Inflammatory macrophage treated with lipopolysaccharide for 4 hours (primary cell): ENCODE data around the gene VSNL1.
"Not testable (repeated sequence)": the region's sequence is repeated elsewhere in the genome, so short reads cannot be mapped to it uniquely, and the experiment has no call there.

Experiments used
- DNase-seq: peaks from one replicate; pipeline ENCODE4 v3.0.0-alpha.2; 2020

Gene VSNL1

DNA sequence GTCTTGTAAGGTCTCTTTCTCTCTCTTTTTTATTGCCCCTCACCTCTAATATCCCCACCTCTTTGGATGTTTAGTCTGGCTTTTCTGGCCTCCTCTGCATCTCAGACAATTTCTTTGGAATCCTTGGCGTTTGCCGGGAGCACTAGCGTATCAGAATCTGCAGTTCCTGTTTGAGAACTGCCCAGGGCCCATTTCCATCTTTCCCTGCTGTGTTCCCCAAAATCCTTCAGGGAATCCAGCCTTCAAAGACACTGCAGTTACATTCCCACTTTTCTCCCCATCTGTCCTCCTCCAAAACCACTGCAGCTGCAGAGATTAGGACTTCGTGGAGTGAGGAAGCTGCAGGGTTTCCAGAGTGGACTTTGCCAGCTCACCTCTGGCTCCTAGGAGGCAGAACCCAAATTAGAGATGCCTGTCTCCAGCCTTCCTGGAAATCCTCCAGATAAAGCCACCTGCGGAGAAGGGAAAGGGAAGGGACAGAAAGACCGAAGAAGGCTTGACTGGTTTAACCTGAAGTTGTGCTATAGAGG lies 2.7 kb downstream of the VSNL1 start:
- DNase-seq, result no peak

DNA sequence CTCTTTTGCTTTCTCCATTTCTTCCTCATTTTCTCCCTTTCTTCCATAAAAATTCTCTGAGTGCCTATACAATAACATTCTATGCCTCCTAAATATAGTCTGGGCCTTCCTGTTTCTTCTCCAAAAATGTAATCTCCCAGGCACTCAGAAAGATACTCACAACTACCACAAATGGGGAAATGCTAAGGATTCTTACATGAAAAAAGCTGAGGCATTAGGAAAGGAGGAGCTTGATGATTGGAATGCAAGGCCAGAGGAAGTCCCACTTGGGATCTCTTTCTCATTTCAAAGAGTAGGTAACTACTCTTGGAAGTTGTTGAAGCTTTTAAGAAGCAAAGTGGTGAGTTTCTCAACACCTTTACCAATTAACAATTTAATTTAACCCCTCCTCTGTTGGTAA lies 3.4 kb downstream of the VSNL1 start:
- DNase-seq, result no peak

DNA sequence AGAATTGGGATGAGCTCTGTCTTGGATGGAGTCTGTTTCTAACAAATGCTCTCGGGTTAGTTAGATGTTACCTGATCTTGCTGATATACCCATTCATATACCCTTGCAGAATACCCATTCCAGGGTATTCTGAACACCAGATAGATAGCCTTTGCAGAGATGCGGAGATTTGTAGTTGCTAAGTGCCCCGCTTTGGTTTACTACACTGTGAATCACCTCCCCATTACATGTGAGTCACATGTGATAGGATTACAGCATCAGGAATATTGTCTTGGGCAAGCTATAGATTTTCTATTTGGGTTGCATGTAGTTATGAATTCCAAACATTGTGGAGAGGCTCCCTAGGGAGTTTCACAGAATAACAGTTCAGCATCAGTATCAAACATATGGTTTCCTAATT lies 3.8 kb downstream of the VSNL1 start:
- DNase-seq, result no peak

DNA sequence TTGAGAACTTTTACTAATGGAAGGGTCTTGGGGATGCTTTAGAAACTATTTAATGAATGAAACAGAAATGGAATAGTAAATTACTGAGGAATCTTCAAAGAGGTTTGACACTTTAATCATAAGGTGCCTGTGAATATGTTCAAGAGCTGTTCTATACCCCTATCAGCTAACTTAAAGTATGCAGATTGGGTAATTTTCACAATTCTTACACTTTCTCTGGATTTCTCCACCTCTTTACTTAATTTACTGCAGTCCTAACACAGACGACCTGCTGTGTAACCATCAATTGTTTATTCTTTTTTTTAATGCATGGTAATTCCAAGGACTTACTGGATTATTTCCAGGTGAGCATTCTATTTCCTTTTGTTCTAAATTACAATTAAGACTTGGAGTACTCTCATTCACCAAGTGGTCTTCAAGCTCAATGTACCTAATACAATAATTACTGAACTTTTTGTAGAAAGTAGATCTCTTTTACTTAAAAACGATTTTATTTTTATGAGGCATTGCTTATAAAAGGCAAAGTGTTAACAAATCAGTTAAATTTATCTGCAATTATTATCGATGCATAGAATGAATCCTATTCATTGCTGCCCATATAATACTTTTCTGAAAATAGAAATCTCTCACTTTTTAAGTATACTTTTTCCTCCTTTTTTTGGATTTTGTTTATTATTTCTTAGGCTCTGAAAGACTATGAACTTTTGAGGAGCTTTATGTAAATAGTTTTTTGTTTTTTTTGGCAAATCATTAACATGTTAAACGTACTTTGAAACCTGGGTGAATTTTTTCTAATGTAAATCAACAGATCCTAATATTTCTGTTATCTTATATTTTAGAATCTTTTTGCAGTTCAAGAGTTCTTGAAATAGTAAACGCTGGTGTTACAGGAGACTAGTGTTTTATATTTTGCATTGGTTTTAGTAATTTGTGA lies 5.5 kb downstream of the VSNL1 start:
- no peak for DNase-seq

DNA sequence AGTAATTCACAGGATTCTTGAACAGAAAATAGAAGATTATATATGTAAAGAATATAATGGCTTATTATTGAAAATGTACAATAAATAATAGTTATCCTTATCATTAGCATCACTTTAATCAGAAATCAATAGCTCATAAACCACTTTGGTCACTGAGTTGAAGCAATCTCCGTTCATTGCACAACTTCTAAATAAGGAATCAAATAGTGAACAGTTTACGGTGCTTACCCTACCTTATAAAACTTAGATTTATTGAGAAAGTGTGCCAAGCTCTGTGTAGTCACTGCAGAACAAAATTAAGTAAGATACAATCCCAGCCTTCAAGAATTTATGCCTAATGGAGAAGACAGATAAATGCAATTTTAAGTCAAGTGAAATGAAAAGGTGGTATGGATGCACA lies 6.7 kb downstream of the VSNL1 start:
- no peak for DNase-seq

DNA sequence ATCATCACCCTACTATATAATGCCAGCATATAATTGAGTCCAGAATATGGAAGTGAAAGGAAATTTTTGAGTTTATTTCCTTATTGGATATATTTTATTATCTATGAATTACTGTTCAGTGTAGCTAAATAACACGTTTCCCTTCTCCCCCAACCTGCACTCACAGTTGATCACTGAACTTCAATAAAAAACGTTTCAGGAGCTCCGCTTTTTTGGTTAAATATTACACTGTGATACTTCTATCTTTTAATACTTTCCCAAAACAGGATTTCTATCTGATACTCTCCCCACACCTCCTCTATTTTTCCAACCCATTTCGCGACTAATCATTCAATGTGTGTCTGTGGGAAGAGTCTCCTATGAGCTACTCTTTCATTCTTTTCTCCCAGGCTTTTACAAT lies 7.2 kb downstream of the VSNL1 start:
- no peak for DNase-seq

DNA sequence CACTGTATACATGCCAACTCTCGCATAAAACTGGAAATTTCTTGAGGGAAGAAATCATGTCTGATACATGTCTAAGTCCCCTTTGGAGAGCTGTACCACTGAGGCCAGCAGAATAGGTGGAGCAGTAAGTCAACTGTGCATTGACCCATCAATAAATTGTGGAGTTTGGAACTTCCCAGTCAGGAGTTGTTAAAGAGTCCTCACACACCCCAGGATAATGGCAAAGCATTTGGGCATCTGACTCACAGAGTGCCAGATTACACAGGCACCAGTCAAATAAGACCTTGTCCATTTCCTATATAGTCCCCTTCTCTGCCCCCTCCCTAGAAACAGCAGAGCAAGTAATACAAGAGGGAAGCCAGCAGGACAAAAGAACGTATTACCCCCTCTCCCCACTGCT lies 10.4 kb downstream of the VSNL1 start:
- DNase-seq, result no peak

DNA sequence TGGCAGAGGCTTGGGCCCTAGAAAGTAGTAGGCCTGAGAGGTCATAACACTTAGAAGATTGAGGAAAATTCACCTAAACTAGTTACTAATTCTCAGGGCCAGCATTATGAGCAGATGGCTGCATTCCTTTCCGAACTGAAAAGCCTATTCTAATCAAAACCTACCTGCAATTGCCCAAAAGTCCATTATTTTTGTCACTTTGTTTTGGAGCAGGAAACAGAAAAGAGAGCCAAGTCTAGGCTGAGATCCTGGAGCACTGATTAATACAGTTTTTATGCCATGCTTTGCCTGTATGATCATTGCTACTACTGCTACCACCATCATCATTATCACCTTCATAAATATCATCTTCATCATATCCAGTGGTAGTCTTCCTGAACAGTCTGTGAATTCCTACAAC lies 14.7 kb downstream of the VSNL1 start:
- DNase-seq, result no peak

DNA sequence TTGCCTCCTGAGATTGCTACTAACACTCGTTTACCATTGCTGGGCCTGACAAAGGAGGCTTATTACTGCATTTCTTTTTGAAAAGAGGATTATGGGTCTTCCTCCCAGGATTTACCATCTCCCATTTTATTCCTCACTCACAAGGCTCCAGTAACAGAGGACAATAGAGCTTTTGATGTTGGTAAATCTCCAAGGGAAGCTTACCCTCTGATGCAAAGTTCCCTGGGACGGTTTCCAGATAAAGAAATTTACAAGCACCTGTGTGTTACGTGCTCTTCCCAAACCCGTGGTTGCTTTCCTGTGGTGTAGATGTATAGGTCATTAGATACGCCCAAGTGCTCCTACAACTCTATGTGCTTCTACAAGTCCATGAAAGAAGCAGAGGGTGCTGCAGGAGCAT lies 17.1 kb downstream of the VSNL1 start:
- no peak for DNase-seq

DNA sequence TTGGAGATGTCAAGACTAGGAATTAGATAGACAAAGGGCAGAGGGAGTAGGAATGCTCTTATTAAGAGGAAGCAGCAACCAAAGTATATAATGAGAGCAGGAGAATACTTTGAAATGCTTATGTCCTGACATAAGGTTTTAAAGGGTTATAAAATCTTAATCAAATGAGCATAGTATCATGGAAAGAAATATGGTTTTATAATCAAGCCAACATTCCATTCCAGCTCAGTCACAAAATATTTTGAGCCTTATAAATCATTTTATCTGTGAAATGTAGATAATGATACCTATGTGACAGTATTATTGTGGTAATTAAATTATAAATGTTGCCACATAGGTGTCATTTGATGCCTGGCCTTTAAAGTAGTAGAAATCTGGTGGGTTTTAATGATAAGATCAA lies 17.6 kb downstream of the VSNL1 start:
- no peak for DNase-seq

DNA sequence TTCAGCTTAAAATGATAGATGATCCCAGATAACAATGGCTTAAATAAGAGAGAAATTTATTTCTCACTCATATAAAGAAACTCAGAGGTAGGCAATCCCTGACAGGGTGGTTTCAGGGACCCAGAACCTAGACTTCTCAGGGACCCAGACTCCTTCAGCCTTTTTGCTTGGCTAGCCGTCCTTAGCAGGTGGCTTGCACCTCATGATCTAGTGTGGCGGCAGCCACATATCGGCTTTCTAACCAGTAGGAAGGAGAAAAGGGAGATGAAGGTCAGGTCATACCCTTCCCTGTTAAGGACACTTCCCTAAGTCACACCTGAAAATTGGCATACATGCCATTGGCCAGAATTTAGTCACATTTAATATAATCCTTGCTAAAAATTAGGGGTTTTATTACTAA lies 18.4 kb downstream of the VSNL1 start:
- DNase-seq, result no peak

DNA sequence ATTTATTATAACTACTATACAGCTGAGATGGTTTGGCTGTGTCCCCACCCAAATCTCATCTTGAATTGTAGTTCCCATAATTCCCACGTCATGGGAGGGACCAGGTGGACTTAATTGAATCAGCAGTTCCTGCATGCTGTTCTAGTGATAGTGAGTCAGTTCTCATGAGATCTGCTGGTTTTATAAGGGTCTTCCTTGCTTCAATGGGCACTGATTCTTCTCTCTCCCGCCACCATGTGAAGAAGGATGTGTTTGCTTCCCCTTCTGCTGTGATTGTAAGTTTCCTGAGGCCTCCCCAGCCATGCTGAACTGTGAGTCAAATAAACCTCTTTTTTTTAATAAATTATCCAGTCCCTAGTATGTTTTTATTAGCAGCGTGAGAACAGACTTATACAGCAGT lies 25.2 kb downstream of the VSNL1 start:
- not testable (repeated sequence) for DNase-seq

DNA sequence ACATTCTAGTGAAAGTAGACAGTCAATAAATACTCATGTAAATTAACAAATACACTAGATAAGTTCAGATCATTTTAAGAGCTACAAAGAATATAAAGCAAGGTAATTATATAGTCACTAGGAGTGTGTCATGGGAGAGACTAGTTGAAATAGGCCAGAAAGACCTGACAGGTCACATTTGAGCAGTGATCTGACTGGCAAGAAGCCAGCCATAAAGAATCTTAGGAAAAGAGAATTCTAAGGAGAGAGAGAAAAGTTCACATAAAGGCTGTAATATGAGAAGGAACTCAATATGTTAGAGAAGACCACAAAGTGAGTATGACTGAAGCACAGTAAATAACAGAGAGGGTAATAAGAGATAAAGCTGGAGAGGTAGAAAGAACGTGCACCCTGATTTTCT lies 31.2 kb downstream of the VSNL1 start:
- DNase-seq, result no peak

DNA sequence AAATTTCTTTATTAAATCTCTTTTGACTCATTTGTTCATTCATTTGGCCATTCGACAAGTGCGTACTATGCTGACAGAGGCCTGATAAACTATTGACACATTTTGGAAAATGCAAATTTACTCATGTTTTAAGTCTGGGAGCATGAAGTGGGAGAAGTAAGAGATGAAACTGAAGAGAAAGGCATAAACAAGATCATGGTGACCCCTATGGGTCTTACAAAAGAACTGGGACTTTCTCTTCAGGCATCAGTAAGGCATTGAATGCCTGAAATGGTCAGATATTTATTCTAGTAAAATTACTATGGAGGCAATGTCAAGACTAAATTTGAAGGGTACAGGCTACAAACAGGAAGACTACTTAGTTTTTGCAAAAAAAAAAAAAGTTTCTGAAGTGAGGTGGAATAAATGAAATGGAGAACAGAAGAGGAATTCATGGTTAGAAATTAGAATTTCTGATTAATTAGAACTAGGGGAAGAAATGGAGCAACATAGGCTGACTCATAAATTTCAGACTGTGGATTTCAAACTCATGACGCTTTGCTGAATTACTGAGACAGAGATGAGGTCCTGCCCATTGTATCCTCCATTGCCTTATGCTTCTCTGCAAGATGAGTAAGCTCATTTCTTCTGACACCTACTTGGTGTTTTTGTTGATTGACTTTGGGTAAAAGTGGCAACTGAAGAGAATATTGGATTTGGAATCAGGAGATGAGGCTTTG lies 32.7 kb downstream of the VSNL1 start:
- no peak for DNase-seq

DNA sequence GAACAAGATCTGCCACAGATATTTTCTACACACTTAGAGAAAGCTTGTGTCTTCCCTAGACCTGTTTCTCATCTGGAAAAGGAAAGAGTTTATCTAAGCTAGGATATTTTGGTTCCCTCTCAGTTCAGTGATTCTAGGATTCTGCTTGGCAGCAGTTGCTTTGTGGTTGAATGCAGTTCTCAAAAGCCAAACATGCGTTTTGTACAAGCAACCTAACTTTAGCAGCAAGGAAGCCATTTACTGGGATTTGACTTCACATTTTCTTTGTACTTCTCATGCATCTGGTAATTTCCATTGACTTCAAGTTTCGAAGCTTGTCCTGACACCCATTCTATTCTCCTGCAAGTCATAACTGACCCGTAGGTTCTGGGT lies 33.3 kb downstream of the VSNL1 start:
- no peak for DNase-seq

DNA sequence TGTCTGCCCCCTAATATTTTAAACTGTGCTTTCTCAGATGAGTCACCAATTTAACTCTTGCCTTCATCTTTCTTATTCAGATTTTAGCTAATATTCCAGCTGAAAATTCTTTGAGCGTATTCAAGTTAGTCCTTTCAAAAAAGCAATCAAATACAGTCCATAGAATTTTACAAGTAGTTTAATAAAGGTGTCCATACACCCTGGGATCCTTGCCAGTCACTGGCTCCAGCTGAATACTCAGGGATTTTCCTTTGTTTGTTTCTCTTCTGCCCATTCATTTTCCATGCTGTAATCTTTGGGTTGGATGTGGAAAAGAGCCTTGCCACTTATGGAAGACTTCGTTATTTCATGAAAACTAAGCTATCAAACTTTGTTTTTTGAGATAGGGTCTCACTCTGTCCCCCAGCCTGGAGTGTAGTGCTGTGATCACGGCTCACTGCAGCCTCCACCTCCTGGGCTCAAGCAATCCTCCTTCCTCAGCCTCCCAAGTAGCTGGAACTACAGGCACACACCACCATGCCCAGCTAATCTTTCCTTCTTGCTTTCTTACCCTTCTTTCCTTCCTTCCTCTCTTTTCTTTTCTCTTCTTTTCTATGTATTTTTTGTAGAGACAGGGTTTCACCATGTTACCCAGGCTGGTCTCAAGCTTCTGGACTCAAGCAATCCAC lies 34.0 kb downstream of the VSNL1 start:
- DNase-seq, result no peak

DNA sequence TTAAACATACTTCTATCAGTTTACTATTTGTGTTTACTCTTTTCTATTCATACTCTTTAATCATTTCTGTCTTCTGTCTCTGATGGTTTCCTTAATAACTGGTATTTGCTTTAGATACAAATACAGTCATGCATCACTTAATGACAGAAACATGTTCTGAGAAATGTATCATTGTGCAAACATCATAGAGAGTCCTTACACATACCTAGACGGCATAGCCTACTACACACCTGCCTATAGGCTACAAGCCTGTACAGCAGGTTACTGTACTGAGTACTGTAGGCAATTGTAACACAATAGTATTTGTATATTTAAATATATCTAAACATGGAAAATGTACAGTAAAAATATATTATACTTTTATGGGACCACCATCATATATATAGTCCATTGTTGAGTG lies 36.3 kb downstream of the VSNL1 start:
- DNase-seq, result no peak

DNA sequence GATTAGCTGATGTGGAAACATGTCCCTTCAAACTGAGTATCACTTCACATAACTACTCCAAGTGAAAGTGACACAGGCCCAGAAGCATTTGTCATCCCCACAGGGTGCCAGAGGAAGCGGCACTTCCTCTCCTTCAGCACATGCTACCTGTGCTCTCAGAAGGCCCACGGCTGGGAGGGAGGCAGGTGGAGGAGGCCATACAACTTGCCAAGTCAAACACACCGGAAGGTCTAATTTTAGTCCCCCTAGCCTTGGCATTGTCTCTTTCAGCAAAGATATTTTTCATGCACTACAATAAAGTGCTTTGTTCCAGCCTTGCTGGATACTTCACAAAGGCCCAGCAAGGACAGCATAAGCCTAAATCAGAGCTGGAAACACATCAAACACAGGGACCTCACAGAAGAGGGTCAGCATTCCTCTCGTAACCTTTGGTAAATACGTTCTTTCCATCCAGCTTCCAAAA lies 38.0 kb downstream of the VSNL1 start:
- no peak for DNase-seq

DNA sequence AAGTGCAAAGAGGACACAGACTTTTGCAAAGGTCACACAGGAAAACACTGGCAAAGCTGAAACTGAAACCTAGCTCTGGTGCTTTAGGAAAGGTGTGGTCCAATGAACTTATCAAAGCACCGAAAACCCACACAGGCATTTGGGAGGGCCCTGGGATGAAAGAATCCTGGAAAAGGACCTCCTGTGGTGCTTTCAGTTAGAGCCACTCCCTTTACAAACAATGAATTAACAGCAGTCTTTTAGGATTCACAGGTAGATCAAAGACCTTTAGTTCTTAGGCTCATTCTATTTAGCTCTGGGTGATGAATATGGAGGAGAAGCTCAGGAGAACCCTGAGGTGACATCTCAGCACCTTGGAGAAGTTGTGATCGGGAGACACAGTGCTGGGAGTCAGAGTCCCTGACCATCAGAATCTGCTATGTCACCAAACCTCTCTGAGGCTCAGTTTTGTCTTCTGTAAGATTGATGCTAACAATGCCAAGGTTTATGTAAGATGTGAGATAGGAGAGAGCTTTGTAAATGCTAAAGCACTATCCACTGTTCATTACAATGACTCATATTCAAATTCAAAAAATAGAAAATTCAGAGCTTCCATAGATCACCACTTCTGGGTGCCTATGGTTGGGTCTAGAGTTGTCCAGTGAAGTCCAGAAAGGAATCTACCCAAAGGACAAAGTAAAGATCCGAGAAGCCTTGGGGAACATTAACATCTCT lies 39.3 kb downstream of the VSNL1 start:
- no peak for DNase-seq

DNA sequence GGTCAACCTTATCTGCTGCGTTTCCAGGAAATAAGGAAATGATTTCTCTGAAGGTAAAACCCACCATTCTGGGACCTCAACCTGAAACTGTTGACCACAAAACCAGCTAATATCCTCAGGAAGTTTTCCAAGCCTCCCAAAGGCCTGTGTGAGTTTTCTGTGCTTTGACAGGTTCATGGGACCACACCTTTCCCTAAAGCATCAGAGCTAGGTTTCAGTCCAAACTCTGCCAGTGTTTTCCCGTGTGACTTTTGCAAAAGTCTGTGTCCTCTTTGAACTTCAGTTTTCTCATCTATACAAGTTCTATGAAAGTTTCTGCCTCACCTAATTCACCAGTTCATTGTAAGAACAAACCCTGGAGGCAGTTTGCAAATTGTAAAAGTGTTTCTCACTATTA lies 39.8 kb downstream of the VSNL1 start:
- DNase-seq, result no peak

DNA sequence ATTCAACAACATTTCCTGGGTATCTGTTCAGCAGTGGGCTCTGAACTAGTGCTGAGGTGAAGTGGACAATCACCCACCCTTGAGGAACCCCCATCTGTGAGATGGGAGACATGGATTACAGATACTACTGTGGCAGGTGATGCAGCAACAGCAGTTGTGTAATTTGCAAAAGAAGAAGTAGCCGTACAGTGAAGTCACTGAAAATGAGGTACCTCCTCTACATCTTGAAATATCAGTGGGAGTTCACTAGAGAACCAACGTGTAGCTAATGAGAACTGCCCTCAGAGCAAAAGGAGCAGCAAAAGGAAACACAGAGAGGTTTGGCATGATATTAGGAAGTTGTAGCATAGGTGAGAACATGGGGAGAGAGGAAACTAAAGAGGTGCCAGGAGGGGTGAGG lies 41.3 kb downstream of the VSNL1 start:
- peak; percentile 42 for DNase-seq

DNA sequence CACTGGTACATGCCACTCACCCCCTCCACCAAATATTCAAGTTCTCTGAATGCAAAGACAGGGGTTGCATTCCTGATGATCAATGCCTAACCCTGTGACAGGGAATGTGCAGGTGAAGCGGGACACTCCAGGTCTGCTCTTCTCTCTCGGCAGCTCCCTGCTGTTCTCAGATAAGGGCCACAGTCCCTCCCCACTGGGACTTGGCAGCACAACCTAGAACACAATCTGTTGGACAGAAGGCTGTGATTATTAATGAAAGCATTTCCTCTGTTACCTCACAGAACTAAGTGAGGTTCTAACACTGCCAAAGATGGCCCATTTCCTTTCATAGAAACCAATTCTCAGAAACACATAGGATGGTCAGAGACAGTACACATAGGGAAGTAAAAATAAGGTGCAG lies 42.7 kb downstream of the VSNL1 start:
- no peak for DNase-seq

DNA sequence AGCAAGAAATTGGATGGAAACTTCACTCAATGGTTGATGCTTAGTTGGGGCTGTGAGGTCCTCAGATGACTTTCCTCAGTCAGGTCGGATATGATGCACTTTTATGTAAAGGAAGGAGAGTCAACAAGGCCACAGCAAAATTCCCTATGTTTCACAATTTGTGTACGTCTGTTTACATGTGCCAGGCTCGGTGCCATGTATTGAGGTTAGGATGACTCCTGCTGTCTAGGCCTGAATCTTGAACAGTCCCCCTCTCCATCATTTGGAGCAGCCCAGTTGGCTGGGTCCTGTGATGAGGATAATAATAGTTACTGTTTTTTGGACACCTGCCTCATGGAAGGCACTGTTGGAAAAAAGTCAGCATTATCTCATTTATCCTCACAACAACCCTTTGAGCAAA lies 43.1 kb downstream of the VSNL1 start:
- no peak for DNase-seq
